ENCODE data around the gene VASH2. TPM values are rescaled to one million over a fixed set of nuclear protein-coding genes. Genes with fewer than 3 reads are reported as not detected.
"Not testable (repeated sequence)": the region's sequence is repeated elsewhere in the genome, so short reads cannot be mapped to it uniquely, and the experiment has no call there.

The VASH2 gene
- total RNA-seq: 1.5 TPM

DNA sequence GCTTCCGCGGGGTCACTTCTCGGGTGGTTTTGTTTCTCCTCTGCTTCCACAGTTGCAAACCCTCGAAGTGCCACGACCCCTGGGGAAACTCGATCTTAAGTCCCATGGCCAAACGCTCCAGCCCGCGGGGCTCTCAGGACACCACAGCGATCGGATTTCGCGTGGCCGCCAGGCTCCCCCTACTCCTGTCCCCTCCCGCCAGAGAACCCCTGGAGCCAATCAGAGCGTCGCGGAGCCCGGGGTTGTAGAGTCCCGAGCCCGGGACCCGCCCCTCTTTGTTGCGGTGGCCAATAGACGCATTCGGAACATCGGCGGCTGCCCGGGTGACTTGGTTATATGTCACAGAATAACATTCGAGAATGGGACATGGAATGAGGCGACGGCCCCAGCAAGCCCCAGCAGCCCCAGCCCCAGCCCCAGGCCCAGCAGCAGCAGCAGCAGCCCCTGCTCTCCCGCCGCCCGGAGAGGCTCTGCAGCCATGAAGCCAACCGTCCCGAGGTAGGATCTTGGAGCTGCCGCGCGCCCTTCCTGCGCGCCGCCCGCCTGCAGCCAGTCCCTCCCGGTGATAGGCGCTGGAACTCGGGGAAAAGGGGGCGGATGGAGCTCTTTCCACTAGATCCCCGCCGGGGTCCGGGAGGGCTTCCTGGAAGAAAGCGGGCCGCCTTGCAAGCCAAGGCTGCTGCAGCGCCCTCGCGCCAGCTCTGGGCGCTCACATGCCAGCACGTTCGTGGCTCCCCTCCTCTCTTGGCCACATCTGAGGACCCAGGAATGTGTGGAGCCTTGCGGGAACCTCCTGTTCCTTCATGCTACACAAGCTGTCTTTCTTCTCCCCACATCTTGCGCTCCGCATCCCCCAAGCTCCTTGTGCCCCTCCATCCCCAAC is at the start of gene VASH2:
Gene VASH2, plus strand, starts transcription at position 299 of the 883 bp plus-strand sequence. CDS start 1,002 bp downstream, outside the sequence.
- peak; percentile 74 for DNase-seq (ENCODE audit: low spot score)

- no peak for DNase-seq (ENCODE audit: low spot score)
Observed at GRCh38 chr1:212901290-212901689, 49.1 kb upstream of the VASH2 start.

DNA sequence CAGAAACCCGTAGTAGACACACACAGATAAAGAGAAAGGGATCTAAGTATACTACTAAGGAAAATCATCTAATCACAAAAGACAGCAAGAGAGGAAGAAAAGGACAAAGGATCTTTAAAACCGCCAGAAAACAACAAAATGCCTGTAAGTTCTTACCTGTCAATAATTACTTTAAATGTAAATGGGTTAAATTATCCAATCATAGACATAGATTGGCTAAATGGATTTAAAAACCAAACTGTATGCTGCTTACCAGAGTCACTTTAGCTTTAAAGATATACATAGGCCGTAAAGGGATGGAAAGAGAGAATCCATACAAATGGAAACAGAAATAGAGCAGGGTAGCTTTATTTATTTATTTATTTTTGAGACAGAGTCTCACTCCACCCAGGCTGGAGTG is 48.3 kb upstream of the VASH2 start:
- DNase-seq (ENCODE audit: low spot score): no peak

DNA sequence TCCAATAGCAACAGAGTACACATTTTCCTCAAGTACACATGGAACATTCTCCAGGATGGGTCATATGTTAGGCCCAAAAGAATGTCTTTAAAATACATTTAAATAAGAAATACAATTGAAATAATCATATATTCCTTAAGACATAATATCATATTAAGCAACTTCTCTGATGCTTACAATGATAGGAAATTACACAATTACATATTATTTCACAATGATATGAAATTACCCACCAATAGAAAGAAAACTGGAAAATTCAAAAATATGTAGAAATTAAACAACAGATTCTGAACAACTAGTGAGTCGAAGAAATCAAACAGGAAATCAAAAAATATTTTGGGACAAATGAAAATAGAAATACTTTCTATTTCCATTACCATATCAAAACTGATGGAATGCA is 46.7 kb upstream of the VASH2 start:
- DNase-seq (ENCODE audit: low spot score): no peak

DNA sequence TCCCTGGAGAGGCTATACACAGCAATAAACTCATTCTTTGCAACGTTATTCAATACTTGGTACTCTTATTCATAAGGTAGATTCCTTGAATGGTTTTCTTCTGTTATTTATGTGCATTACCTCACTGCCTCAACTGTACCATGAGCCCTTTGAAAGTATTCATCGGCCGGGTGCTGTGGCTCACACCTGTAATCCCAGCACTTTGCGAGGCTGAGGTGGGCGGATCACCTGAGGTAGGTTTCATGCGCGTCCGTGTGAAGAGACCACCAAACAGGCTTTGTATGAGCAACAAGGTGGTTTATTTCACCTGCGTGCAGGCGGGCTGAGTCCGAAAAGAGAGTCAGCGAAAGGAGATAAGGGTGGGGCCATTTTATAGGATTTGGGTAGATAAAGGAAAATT is 42.3 kb upstream of the VASH2 start:
- not testable (repeated sequence) for DNase-seq (ENCODE audit: low spot score)

DNA sequence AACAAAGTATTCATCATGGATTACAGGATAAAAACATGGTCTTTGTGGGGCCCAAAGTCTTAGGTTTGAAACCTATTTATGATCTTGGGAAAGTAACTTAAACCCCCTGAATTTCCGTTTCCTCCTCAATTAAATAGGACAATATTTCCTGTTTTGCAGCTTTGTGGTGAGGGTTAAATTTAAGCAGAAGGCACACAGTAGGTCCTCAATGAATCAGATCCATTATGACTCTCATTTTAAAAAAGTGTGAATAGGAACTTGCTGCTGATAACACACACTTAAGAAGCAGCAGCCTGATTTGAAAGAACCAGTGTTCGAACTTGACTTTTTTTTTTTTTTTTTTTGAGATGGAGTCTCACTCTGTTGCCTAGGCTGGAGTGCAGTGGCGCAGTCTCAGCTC is 41.4 kb upstream of the VASH2 start:
- DNase-seq (ENCODE audit: low spot score): no peak

- no peak for DNase-seq (ENCODE audit: low spot score)
Observed at GRCh38 chr1:212909652-212910063, 40.7 kb upstream of the VASH2 start.

GRCh38 chr1:212910213-212910612 is 40.1 kb upstream of the VASH2 start:
- not testable (repeated sequence) for DNase-seq (ENCODE audit: low spot score)

GRCh38 chr1:212913638-212914037 is 36.7 kb upstream of the VASH2 start:
- not testable (repeated sequence) for DNase-seq (ENCODE audit: low spot score)

GRCh38 chr1:212914110-212914509 is 36.2 kb upstream of the VASH2 start:
- not testable (repeated sequence) for DNase-seq (ENCODE audit: low spot score)

DNA sequence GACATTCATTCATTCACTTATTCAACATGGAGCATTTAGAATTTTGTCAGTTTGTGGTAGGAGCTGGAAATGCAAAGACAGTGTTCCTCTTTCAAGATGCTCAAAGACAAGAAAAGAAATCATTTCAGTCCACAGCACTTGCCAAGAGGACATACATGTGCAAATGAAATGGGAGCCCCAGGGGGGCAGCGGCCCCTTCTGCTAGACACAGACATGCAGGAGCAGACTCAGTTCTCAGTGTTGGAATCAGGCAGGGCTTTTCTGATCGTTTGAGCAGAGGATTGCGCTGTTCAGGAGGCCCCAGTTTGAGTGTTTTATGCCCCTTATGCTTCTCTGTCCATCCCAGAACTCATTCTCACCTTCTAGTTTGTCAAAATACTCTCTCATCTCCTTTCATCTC is 35.6 kb upstream of the VASH2 start:
- DNase-seq (ENCODE audit: low spot score): no peak

GRCh38 chr1:212915245-212916091 is 34.9 kb upstream of the VASH2 start:
- no peak for DNase-seq (ENCODE audit: low spot score)

- no peak for DNase-seq (ENCODE audit: low spot score)
Observed at GRCh38 chr1:212916481-212917133, 33.7 kb upstream of the VASH2 start.

- DNase-seq (ENCODE audit: low spot score): no peak
Observed at GRCh38 chr1:212917134-212917485, 33.2 kb upstream of the VASH2 start.

GRCh38 chr1:212917858-212918257 is 32.5 kb upstream of the VASH2 start:
- DNase-seq (ENCODE audit: low spot score): no peak

DNA sequence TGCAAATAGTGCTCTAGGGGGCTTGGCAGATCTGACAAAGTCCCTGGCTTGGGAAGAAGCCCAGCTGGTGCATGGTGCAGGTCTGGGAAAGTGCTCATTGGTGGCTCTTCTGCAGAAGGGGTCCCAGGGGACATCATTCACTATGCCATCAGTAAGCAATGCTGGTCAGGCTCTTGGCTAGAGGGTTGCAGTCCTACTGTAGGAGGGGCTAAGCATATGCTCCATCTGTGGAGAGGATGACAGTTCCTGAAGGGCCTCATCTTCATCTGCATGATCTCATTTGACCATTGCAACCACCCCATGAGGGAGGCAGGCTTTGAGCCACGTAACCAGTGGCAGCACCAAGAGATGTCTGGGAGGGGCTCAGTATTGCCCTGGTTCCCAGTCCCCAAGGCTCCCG is 31.5 kb upstream of the VASH2 start:
- DNase-seq (ENCODE audit: low spot score): no peak

GRCh38 chr1:212920246-212920645 is 30.1 kb upstream of the VASH2 start:
- DNase-seq (ENCODE audit: low spot score): no peak

DNA sequence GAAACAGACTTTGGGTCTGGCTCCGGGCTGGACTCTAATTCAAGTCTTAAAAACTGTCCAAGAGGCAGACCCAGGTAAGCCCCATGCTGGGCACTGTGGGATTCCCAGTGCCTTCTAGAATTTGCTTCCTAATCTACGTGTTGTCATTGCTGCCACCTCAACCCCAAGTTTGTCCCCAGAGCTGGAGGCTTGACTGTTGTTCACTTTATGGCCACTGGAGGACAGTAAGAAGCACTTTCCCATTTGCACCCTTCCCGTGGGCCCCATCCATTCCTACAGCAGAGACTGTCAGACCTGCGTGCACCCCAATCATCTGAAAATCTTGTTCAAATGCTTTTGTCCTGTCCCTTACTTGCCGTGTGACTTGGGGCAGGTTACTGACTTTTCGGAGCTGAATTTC is 29.4 kb upstream of the VASH2 start:
- no peak for DNase-seq (ENCODE audit: low spot score)

GRCh38 chr1:212922016-212922415 is 28.3 kb upstream of the VASH2 start:
- no peak for DNase-seq (ENCODE audit: low spot score)

DNA sequence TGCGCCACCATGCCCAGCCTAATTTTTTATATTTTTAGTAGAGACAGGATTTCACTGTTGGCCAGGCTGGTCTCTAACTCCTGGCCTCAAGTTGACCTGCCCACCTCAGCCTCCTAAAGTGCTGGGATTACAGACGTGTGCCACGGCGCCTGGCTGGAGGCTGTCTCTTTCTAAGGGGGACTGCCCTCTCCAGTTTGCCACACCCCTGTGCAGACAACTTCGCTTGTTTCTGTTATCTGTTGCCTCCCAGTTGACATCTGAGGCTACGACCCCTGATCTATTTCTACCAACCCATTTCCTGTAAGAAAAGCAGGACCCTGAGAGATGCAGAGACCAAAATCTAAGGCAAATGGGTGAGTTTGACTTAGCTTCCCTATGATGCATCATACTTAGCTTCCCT is 24.0 kb upstream of the VASH2 start:
- DNase-seq (ENCODE audit: low spot score): no peak

- DNase-seq (ENCODE audit: low spot score): no peak
Observed at GRCh38 chr1:212928323-212929291, 21.7 kb upstream of the VASH2 start.

All from ureter (tissue), 1 donor.